HG03139 (cell line): ENCODE data around the gene NIBAN1.
"Not testable (repeated sequence)": the region's sequence is repeated elsewhere in the genome, so short reads cannot be mapped to it uniquely, and the experiment has no call there.

Source experiments
- ATAC-seq: cut with Tn5 transposase; IDR thresholded peaks from one replicate; pipeline ENCODE4 v1.9.1; 2021; ENCODE audit not compliant: unreplicated experiment

Gene NIBAN1, protein sequence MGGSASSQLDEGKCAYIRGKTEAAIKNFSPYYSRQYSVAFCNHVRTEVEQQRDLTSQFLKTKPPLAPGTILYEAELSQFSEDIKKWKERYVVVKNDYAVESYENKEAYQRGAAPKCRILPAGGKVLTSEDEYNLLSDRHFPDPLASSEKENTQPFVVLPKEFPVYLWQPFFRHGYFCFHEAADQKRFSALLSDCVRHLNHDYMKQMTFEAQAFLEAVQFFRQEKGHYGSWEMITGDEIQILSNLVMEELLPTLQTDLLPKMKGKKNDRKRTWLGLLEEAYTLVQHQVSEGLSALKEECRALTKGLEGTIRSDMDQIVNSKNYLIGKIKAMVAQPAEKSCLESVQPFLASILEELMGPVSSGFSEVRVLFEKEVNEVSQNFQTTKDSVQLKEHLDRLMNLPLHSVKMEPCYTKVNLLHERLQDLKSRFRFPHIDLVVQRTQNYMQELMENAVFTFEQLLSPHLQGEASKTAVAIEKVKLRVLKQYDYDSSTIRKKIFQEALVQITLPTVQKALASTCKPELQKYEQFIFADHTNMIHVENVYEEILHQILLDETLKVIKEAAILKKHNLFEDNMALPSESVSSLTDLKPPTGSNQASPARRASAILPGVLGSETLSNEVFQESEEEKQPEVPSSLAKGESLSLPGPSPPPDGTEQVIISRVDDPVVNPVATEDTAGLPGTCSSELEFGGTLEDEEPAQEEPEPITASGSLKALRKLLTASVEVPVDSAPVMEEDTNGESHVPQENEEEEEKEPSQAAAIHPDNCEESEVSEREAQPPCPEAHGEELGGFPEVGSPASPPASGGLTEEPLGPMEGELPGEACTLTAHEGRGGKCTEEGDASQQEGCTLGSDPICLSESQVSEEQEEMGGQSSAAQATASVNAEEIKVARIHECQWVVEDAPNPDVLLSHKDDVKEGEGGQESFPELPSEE

DNA sequence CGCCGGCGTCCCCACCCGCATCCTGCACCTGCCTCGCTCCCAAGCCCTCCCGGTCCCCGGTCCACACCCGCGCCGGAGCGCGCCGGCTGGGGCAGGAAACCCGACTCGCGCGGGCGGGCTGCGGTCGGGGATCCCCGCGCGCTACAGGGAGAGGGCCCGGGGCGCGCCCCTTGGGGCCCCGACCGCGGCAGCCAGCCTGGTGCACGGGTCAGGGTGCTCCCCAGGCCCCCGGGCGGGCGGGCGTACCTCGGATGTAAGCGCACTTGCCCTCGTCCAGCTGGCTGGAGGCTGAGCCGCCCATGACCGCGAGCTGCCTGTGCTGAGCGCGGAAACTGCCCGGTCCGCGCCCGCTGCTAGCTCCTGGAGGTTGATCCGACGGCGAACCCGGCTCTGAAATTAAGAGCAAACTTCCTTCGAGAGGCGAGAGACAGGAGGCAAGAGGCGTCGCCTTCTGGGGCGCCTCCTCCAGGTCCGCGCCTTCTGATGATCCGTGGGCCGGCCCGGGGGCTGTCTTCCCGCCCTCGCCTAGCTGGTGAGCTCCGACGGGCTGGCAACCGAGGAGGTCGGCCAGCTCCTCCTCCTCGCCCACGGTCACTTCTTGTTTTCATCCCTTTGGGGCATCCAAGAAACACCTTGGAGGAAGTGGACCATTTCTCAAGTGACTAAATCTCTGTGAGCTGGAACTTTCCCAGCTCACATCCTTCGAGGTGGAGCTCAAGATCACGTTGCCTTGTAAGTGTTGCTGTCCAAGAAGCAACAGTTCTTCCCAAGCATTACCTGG, at the start of gene NIBAN1:
TSS of gene NIBAN1 (minus strand) at position 453 of the 781 bp plus-strand sequence. CDS start at position 301, 152 bp downstream.
- peak; percentile 57 for ATAC-seq

DNA sequence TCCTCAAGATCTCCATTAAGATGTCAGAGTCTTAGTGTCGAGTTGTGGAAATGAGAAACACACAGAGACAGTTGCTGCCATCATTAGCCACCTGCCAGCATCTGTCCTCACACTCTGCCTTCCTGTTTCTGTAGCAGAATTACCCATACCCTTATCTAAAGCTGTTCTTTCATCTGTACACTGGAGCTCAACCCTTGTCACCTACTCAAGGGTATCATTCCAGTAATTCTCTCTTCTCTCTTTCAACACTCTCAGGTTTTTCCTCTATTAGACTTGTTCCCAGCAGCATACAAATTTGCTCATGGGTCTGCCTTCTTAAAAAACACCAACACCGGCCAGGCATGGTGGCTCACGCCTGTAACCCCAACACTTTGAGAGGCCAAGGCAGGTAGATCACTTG, 43.7 kb upstream of the NIBAN1 start:
- no peak for ATAC-seq

DNA sequence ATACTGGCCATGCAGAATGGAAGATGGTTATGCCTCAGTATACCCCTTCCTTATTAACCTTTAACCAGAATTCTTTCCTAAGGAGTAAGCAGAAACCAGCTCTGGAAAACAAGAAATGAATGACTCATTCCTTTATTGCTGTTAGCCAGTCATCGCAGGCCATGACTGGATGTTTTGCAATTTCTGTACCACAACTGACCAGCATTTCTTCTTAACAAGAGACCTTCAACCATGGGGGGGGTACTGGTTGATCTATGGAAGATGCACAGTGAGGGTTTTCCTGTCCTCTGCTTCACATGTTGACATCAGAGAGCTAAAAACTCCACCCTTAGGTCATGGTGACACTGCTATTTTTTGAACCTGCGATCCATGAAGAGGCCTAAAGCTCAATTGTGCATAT, 43.0 kb upstream of the NIBAN1 start:
- no peak for ATAC-seq

DNA sequence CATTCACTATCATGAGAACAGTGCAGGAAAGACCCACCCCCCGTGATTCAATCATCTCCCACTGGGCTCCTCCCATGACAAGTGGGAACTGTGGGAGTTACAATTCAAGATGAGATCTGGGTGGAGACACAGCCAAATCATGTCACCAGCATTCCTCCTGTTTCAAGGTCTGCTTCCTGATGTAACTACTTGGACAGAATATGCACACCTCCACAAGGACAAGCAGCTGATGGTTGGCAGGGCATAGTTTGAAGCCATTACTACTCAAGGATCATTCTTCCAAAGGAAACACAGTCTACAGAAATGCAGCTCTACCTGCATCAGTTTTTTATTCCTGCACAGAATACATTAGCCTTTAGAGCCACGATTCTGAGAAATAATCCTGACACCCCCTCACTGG, 42.6 kb upstream of the NIBAN1 start:
- no peak for ATAC-seq

DNA sequence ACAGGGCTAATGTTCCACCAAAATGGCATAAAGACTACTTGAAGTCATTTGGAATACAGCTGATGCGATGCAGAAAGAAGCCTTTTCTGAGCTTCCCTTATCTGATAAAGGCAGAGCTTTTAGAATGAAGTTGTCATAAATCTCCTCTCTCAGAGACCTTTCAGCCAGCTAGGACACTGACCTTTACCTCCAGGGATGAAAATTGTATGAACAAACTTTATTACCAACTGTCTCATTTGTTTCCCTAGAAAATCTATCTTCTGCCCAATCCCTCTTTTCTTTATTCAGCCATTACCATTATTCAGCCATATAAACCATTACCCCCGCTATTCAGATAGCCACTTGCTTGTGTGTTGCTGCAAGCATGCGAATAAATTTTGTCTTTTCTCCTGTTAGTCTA, 41.3 kb upstream of the NIBAN1 start:
- ATAC-seq = no peak

DNA sequence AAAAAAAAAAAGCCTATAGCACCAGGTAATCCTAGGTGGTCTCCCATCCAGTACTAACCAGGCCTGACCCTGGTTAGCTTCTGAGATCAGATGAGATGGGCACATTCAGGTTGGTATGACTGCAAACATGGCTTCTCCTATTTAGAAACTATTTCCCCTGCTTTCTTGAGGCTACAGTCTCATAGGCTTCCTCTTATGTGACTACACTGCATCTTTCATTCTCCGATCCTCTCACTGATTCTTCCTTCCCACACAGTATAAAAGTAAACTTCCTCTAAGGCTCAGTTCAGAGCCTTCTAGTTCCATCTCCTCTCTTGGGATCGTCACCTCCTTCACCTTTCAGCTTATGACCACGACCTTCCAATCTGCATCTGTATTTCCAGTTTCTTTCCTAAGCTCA, 40.6 kb upstream of the NIBAN1 start:
- no peak for ATAC-seq

DNA sequence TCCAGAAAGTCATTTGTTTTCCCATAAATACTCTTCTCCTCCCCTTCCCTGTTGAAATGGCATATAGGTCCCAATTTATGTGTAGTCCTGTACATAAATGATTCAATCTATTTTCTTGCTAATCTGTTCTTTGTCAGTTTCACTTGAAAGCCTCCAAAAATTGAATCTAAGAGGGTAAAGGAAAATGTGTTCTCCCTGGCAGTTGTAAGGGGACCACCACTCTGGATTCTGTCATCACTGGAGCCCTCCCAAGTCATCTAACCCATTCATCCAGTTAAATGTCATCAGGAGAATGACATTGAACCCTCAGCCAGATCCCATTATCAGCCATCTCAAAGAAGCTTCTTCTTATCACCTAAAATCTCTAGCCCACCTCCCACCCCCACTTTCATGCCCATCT, 36.1 kb upstream of the NIBAN1 start:
- ATAC-seq = no peak

DNA sequence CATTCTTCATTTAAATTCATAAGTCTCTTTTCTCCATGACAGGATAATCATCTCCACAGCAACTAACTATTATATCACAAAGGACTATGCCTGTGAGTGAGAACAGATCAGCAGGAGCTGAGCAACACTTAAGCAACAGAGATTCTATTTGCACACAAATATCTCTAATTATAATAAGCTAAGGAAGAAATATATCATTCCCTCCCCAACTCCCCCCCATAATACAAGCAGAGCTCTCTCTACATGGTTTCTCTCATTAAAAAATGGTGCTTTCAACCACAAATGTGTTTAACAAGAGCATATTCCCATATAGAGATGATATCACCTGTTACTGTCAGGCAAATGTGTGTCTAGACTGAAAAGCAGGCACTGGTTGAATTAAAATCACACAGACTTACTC, 34.5 kb upstream of the NIBAN1 start:
- no peak for ATAC-seq

DNA sequence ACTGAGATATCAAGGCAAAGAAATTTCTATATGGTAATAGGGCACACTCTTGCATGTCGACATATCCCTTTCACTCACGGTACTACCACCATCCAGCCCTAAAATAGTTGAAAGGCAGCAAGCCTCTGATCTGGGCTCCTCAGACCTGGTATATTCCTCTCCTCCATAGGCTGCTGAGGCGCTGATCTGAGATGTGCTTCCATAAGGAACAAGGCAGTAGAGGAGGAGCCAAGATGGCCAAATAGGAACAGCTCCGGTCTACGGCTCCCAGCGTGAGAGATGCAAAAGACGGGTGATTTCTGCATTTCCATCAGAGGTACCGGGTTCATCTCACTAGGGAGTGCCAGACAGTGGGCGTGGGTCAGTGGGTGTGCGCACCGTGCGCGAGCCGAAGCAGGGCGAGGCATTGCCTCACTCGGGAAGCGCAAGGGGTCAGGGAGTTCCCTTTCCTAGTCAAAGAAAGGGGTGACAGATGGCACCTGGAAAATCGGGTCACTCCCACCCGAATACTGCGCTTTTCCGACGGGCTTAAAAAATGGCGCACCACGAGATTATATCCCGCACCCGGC, 27.1 kb upstream of the NIBAN1 start:
- not testable (repeated sequence) for ATAC-seq

DNA sequence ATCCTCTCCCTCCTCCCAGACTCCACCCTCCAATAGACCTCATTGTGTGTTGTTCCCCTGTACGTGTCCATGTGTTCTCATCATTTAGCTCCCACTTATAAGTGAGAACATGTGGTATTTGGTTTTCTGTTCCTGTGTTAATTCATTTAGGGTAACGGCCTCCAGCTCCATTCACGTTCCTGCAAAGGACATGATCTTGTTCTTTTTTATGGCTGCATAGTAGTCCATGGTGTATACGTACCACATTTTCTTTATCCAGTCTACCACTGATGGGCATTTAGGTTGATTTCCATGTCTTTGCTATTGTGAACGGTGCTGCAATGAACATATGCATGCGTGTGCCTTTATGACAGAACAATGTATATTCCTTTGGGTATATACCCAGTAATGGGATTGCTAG, 25.7 kb upstream of the NIBAN1 start:
- ATAC-seq = not testable (repeated sequence)

DNA sequence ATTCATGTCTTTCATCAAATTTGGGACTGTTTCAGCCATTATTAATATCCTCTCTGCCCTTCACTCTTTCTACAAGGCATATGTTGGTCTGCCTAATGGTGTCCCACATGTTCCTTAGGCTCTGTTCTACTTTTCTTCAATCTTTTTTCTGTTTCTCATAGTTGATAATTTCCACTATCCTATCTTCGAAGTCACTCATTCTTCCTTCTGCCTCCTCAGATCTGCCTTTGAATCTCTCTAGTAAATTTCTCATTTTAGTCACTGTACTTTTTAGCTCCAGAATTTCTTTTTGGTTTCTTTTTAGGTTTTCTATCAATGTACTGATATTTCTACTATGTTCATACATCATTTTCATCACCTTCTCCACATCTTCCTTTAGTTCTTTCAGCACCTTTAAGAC, 20.0 kb upstream of the NIBAN1 start:
- no peak for ATAC-seq

DNA sequence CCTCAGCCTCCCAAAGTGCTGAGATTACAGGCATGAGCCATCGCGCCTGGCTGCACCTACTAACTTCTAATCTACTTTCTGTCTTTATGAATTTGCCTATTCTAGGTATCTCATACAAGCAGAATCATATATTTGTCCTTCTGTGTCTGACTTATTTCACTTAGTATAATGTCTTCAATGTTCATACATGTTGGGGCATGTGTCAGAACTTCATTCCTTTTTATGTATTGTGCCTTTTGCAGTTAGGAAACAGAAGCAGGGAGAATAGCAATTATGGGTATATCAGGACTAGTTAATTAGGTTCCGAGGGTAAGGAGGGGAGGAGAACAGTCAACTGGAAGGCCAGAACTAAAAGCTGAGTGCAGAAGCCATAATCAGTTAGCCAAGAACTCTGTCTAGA, 18.0 kb upstream of the NIBAN1 start:
- ATAC-seq = no peak

DNA sequence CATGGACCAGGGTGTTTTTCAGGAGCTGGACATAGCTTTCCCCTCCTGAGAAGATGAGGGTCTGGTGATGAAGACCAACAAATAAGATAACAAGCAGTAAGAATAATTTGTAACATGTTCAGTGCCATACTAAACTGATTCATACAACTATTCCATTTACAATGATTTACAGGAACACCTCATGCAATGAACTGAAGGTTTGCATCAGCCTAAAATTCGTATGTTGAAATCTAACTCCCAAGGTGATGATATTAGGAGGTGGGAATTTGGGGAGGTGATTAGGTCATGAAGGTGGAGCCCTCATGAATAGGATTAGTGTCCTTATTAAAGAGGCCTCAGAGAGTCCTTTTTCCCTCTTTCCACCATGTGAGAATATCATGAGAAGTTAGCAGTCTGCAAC, 15.9 kb upstream of the NIBAN1 start:
- ATAC-seq = no peak

DNA sequence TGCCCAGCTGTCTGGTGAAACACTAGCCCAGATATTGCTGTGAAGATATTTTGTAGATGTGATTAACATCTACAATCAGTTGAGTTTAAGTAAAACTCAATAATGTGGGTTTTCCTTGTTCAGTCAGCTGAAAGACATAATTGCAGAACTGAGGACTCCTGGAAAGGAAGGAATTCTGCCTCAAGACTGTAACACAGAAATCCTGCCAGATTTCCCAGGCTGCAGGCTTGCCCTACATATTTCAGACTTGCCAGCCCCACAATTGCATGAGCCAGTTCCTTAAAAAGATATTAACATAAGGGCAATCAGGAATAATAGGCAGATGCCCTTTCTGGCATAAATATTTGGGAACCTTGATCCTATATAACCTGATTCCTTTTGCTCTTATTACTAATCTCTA, 14.2 kb upstream of the NIBAN1 start:
- no peak for ATAC-seq

DNA sequence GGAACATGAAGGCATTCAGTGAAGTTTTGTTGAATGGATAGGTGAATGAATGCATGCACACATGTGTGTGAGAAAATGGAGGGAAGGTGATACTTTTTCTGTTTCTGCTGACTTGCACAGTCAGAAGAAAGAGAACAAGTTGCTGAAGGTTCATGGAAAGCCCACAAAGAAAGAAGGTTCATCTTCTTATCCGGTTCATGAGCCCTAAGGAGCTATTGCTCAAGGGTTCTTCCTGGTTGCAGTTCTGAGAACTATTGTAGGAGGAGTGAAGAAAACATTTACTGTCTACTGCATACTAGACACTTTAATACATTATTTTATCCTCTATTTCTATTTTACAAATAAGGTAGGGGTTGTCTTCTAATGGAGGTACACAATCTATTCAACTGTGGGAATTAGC, 13.4 kb upstream of the NIBAN1 start:
- no peak for ATAC-seq

DNA sequence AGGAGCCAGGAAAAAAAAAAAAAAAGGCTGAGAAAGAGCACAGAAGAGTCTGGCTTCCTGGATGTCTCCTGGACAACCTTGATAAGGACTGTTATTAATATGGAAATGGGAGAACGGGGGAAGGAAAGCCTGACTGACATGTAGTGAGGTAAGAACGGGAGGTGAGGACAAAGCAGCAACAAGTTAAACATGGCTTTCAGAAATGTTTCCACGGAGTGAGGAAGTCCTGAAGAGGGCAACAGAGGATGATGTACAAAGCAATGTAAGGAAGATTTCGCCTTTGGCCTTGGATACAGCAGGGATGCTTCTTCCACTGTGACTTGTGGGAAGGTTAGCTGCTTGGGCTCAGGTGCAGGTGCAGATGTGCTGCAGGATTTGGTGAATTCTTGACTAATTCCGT, 11.9 kb upstream of the NIBAN1 start:
- ATAC-seq = no peak

DNA sequence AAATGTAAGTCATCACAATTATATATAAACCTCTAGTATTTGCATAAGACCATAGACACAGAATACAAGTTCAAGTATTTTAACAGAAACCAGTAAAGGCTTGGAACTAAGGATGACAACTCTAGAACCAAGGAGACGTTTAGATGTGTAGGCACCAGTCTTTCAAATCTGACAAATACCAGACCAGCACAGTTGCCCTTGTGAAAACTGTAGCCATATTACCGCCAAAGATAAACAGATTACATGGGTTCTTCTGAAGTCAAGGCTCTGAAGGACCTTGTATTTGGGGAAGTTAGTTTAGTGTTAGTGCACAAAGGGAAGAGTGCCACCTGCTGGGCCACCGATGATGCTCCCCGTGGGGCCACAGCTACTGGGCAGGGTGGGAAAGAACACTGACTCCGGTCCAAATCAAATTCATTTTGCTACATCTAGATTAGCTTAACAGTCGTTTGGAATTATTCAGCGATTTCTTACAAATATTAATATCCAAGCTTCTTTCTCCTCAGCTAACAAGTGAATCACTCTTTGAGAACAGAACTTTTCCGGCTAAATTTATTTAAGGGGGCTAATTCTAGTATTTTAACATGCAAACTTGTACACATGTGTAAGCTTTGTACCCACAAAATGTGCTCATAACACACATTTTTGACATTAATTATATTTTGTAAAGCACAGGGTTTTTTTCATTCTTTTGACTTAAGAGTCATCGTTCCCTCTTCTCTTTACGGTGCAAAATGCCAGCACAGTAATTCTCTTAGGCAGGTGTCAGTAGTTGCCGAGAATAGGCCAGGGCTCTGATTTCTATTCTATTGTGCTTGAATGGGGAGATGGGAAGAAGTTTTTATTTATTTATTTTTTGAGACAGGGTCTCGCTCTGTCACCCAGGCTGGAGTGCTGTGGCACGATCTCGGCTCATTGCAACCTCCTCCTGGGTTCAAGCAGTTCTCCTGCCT, 8.0 kb upstream of the NIBAN1 start:
- ATAC-seq = peak; percentile 95

DNA sequence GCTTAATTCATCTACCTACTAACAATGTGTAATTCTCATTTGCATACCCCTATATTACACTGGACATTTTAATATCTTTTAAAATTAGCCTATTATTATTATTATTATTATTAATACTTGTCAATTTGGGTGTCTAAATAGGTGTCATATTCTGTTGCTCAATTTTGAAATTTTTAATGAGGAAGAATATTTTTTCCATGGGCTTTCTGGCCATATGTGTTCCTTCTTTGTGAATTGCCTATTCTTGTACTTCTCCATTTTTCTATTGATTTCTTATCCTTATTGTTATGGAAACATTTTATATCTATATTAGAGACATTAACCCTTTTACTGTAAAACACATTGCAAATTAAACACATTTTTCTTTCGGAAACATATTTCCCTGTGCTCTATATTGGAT, 6.4 kb upstream of the NIBAN1 start:
- no peak for ATAC-seq

DNA sequence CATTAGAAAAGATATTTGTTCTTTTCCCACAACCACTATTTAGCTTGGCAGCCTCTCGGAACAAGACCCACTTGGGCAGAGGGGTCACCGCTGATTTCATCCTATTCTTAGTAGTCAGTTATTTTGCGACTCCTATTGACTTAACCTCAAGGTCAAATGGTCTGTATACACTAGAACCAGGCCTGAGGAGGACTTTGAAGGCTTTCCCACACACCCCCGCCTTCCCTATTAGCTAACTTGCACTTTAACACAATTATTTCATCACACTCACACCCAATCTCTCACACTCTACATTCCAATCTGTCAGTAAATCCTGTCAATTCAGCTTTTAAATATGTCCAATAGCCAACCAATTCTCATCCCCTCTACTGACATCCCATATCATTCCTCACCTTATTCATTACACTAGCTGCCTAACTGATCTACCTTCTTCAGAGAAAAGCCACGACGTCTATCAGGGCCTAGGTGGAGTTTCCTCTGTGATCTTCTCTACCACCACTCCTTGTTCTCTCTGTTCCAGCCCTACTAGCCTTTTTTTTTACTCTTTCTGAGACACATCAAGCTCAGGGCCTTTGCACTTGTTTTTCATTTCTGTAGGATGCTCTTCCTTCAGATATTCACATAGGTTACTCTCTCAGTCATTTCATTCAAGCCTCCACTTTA, 1.0 kb upstream of the NIBAN1 start:
- ATAC-seq = no peak

DNA sequence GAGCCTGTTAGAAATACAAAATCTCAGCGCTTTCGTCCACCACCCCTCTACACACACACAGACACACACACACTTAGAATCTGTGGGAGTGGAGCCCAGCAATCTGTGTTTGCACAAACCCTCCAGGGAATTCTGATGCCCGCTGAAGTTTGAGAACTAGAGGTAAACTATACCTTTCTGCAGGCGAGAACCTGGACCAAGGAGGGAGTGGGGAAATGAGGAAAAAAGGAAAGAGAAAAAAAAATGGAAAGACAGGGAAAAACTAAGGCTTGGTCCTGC, 468 bp upstream of the NIBAN1 start:
- ATAC-seq = no peak
